Keratinocyte (primary cell): ENCODE measurements around the gene CUL3.

Experiments
- EZH2 ChIP-seq: IDR thresholded peaks from one replicate; pipeline ENCODE4 v1.6.1; 2012; ENCODE audit warnings: inconsistent platforms, mild to moderate bottlenecking, low read length, moderate library complexity
- TF ChIP-seq, protein P1 (sequence below), 3 experiments: IDR thresholded peaks in 1 of 3; conservative IDR thresholded peaks in 1 of 3; optimal IDR thresholded peaks in 1 of 3; 2 replicates in 2 of 3; 3 replicates in 1 of 3; pipeline versions ENCODE3 to v1.5.1; 2011; ENCODE audit warnings: low read length in 3 of 3, mild to moderate bottlenecking in 3 of 3, moderate library complexity in 2 of 3, control low read depth in 1 of 3, inconsistent platforms in 1 of 3; ENCODE audit not compliant: insufficient read depth in 2 of 3; ENCODE audit errors: extremely low read depth in 1 of 3

DNA sequence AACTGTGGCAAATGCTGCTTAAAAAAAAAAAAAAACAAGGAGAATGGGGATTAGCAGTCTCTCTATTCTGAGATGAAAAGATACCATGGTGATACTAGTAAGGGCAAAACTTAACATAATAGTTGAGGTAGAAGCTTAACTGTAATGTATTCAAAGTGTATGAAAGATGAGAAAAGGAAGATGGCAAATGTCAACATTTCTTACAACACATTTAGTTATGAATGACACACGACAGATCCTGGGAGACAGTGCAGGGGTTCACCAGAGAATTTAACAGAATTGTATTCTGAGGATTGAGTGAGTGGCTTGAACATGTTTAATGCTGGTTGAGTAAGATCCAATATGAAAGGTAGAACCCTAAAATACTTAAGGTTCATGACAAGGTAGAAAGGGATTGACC lies 52.7 kb downstream of the CUL3 start:
- TF ChIP-seq, protein P1, sequence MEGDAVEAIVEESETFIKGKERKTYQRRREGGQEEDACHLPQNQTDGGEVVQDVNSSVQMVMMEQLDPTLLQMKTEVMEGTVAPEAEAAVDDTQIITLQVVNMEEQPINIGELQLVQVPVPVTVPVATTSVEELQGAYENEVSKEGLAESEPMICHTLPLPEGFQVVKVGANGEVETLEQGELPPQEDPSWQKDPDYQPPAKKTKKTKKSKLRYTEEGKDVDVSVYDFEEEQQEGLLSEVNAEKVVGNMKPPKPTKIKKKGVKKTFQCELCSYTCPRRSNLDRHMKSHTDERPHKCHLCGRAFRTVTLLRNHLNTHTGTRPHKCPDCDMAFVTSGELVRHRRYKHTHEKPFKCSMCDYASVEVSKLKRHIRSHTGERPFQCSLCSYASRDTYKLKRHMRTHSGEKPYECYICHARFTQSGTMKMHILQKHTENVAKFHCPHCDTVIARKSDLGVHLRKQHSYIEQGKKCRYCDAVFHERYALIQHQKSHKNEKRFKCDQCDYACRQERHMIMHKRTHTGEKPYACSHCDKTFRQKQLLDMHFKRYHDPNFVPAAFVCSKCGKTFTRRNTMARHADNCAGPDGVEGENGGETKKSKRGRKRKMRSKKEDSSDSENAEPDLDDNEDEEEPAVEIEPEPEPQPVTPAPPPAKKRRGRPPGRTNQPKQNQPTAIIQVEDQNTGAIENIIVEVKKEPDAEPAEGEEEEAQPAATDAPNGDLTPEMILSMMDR (optimal IDR thresholded peaks at IDR 0.05 in 1 of 3, IDR thresholded peaks at IDR 0.05 in 1 of 3, conservative IDR thresholded peaks at IDR 0.05 in 1 of 3; ENCODE audit: extremely low read depth in 1 of 3, insufficient read depth in 2 of 3, low read length in 3 of 3), result no peak
- no peak for TF ChIP-seq EZH2
